Lower lobe of right lung (tissue), 2 donors: Measurements from ENCODE around the gene KCTD1. TPM values are rescaled to one million over a fixed set of nuclear protein-coding genes. Genes with fewer than 3 reads are reported as not detected.

ENCODE experiments used
- ATAC-seq, 2 donors: fragments of 200-7000 bp; cut with Tn5 transposase; one replicate each; pipeline ENCODE4 v1.9.1; 2020 to 2022; ENCODE audit warnings: mild to moderate bottlenecking in 2 of 2, moderate library complexity in 2 of 2
- DNase-seq: peaks from one replicate; pipeline ENCODE4 v3.0.0-alpha.2; 2020
- H3K27ac ChIP-seq: fragments of 200-600 bp; one replicate; pipeline ENCODE4 v1.8.0; 2022
- H3K27me3 ChIP-seq: fragments of 200-600 bp; one replicate; pipeline ENCODE4 v1.8.0; 2022; ENCODE audit warnings: low read depth
- H3K36me3 ChIP-seq: fragments of 200-600 bp; one replicate; pipeline ENCODE4 v1.8.0; 2022; ENCODE audit warnings: mild to moderate bottlenecking
- H3K4me1 ChIP-seq: fragments of 200-600 bp; one replicate; pipeline ENCODE4 v1.8.0; 2022
- H3K4me3 ChIP-seq: fragments of 200-600 bp; one replicate; pipeline ENCODE4 v1.8.0; 2022; ENCODE audit warnings: mild to moderate bottlenecking
- H3K9me3 ChIP-seq: fragments of 200-600 bp; one replicate; pipeline ENCODE4 v1.8.0; 2022
- CTCF ChIP-seq: fragments of 200-600 bp; IDR thresholded peaks from one replicate; pipeline ENCODE4 v1.8.0; 2022; ENCODE audit warnings: antibody characterized with exemption, mild to moderate bottlenecking
- intact Hi-C: fragments of 100-400 bp; cut with DNase I; formaldehyde crosslinking; loops from one replicate; pipeline ENCODE4 v1.11.0; 2022
- total RNA-seq: library from RNA; stranded (reverse); fragmentation: NEBNext Ultra II Directional; extraction: Animal tissue kit (Norgen Biotek cat#: 25700); gene quantifications from one replicate; pipeline ENCODE4 v1.2.1, GENCODE V29; 2021
- donor health status: DM: no; HTN: yes; CAD: no; lungs with severe emphysema.

KCTD1 gene
- total RNA-seq, 1 donor from 2014 or later: 9.0 TPM

- H3K27me3 ChIP-seq: no peaks in the 10 kb centered on the region
- intact Hi-C loops: no loop called here
- H3K36me3 ChIP-seq: no peaks in the 10 kb centered on the region
- no peak for DNase-seq
- H3K27ac ChIP-seq: no peak overlapping the region
- no peak for TF ChIP-seq CTCF
- H3K9me3 ChIP-seq: no peaks in the 10 kb centered on the region
- peaks cover 23% of the 10 kb centered on the region for H3K4me1 ChIP-seq
- no peak overlapping the region for H3K4me3 ChIP-seq
- no peak for ATAC-seq
Measured at GRCh38 chr18:26543373-26543772, 5.0 kb downstream of the KCTD1 start.

GRCh38 chr18:26540043-26540628, 8.2 kb downstream of the KCTD1 start:
- H3K9me3 ChIP-seq: no peaks in the 10 kb centered on the region
- no peak for ATAC-seq
- TF ChIP-seq CTCF: no peak
- peaks cover 2% of the 10 kb centered on the region for H3K4me1 ChIP-seq
- intact Hi-C loops: no loop called here
- no peaks in the 10 kb centered on the region for H3K27me3 ChIP-seq
- H3K4me3 ChIP-seq: no peak overlapping the region
- no peak for DNase-seq
- H3K27ac ChIP-seq: no peak overlapping the region
- no peaks in the 10 kb centered on the region for H3K36me3 ChIP-seq

- no peak overlapping the region for H3K27ac ChIP-seq
- no peaks in the 10 kb centered on the region for H3K27me3 ChIP-seq
- TF ChIP-seq CTCF: no peak
- no peak overlapping the region for H3K4me3 ChIP-seq
- no peaks in the 10 kb centered on the region for H3K36me3 ChIP-seq
- intact Hi-C loops: no loop called here
- ATAC-seq (no peak), DNase-seq (no peak)
- no peaks in the 10 kb centered on the region for H3K4me1 ChIP-seq
- no peaks in the 10 kb centered on the region for H3K9me3 ChIP-seq
Measured at GRCh38 chr18:26538524-26538923, 9.8 kb downstream of the KCTD1 start.

- Histone ChIP-seq H3K4me3 (no peak overlapping the region), H3K27me3 (no peaks in the 10 kb centered on the region), H3K36me3 (no peaks in the 10 kb centered on the region), H3K27ac (no peak overlapping the region), H3K4me1 (no peaks in the 10 kb centered on the region), H3K9me3 (no peaks in the 10 kb centered on the region)
- intact Hi-C loops: no loop called here
- DNase-seq (no peak), ATAC-seq (no peak)
- TF ChIP-seq CTCF: no peak
Measured at GRCh38 chr18:26536664-26537063, 11.7 kb downstream of the KCTD1 start.

GRCh38 chr18:26536032-26536431, 12.3 kb downstream of the KCTD1 start:
- H3K4me3 ChIP-seq: no peak overlapping the region
- no peaks in the 10 kb centered on the region for H3K27me3 ChIP-seq
- no peak for DNase-seq
- ATAC-seq: no peak
- no peak for TF ChIP-seq CTCF
- no peaks in the 10 kb centered on the region for H3K36me3 ChIP-seq
- no peaks in the 10 kb centered on the region for H3K4me1 ChIP-seq
- no peak overlapping the region for H3K27ac ChIP-seq
- intact Hi-C loops: no loop called here
- no peaks in the 10 kb centered on the region for H3K9me3 ChIP-seq

GRCh38 chr18:26535630-26536029, 12.7 kb downstream of the KCTD1 start:
- Histone ChIP-seq H3K27me3 (no peaks in the 10 kb centered on the region), H3K27ac (no peak overlapping the region), H3K9me3 (no peaks in the 10 kb centered on the region), H3K4me1 (no peaks in the 10 kb centered on the region), H3K36me3 (no peaks in the 10 kb centered on the region), H3K4me3 (no peak overlapping the region)
- no peak for DNase-seq
- no peak for TF ChIP-seq CTCF
- intact Hi-C loops: no loop called here
- no peak for ATAC-seq
